Caki2 (cell line): Measurements from ENCODE around the gene FILIP1L. TPM values are rescaled to one million over a fixed set of nuclear protein-coding genes. Genes with fewer than 3 reads are reported as not detected.

ENCODE experiments used
- DNase-seq: peaks from one replicate; pipeline ENCODE4 v3.0.0-alpha.2; 2015; ENCODE audit warnings: low read depth
- in situ Hi-C: cut with HindIII; loops from 2 replicates; pipeline ENCODE4 v1.10.0; 2016; ENCODE audit warnings: low sequenced_read_pairs, low pct_unique_long_range_greater_than_20kb, mixed read lengths
- total RNA-seq: library from RNA; depleted of rRNA; stranded (reverse); fragments of >200 nt; shearing (Covaris generic); gene quantifications from 2 replicates; pipeline ENCODE4 v1.2.3, GENCODE V29; 2014; ENCODE audit warnings: low replicate concordance

FILIP1L gene
- total RNA-seq, 1 experiment from 2014 or later = not detected

DNA sequence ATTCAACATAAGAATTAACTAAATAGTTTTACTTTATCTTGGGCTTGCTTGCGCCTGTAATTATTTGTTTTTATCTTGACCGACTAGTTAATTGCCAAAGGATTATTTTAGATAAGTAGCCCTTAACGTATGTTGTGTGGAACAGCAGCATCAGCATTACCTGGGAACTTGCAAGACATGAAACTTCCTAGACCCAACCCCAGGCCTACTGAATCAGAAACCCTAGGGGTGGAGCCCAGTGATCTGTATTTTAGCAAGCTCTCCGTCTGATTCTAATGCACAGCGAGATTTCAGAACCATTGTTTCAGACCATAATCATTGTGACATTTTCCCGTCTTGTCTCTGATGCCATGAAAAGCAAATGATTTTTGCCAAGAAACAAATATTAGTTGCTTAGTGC lies 31.1 kb downstream of the FILIP1L start:
- DNase-seq = no peak
- in situ Hi-C loops = no loop called here

DNA sequence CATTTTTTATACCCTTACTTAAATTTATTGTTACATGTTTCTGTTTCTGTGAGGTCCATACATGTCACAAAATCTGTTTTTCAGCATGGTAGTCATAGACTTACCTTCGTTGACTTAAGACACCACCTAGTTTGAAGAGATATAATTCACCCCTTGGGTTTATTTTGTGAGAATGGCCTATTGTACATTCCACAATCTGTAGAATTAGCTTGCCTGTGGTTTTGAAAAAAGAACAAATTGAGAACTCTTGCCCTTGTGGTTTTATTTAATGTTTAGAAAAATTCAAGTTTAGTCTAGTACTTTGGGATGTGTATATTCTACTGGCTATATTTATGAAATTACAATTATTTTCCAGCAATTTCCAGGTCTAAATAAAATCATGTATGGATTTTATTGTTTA lies 31.6 kb downstream of the FILIP1L start:
- no peak for DNase-seq
- in situ Hi-C loops = no loop called here

DNA sequence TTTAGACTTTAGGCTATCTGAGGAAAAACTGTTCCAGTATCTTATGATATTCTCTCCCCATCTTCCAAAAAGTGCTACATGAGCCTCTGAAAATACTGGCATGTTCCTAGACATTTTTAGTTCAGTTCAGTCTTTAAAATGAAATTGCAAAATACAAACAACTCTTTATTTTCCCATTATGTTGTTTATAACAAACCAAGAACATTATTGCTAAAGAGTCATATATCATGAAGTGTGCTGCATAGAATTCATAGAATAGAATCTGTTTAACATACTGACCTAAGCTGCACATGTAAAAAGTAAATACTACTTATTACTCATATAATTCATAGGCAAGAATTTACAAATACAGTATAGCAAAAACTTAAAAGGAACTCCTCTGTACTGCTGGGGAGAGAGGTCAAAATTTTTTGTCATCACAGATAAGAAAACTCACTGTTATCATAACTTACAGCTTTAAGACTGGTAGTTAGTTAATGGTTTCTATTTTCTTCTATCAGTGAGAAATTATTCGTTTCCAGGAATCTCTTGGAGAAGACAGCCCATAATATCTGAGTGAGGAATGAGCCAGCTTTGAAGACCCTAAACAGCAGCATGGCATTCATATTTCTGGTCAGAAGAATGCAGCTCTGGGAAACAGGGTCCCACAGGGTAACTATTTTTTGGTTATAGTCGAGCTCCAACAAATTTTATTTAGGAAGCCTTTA lies 32.2 kb downstream of the FILIP1L start:
- in situ Hi-C loops = no loop called here
- DNase-seq = no peak

DNA sequence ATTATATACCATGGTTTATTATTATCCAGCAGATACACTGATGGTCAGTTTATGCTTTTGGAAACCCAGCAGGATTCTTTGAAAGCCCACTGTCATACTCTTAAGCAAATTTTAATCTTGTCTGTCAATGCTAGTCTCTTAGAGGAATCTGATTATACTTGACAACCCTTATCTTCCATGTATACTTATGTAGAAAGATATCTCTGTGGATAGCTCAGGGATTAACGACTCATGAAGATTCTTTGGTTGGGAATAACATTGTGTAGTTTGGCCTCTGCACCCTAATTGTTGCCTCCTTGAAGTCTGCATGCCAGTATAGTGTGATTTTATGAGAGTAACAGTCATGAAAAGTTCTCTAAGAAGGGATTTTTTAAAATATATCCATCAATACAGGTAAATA lies 33.0 kb downstream of the FILIP1L start:
- no peak for DNase-seq
- in situ Hi-C loops = no loop called here

DNA sequence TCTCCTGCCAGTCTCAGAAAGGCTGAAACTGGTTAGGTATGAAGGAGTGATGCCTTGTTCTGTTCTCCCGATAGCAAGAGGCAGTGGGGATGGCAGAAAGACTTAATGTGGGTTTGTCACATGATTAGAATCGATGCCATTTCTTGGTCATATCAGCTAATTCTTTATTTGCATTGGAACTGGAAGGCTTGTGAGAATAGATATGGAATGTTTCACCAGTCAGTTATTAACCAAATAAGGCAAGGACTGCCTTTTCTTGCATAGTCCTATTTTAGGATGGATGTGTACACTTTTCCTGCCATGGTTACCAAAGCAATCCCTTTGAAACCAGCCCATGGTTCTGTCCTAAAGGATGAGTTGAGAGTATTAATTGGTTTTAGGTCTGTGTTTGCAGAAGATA lies 33.7 kb downstream of the FILIP1L start:
- in situ Hi-C loops = no loop called here
- no peak for DNase-seq

DNA sequence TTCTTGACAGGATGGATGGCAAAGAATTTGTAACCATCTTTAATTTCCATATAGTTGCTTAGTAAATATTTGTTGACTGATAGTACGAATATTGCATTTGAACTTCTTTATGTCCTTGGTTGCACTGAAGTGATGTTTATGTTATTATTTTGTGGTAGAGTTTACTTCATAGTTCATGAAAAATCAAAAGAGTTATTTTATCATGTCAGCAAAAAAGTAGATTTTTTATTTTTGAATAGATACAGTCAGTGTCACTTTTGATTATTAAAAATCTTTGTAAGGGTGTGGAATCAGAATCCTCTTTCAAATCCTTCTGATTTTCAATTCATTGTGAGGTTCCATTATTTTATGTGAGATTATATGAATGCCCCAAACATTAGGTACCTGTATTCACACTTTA lies 35.0 kb downstream of the FILIP1L start:
- in situ Hi-C loops = no loop called here

DNA sequence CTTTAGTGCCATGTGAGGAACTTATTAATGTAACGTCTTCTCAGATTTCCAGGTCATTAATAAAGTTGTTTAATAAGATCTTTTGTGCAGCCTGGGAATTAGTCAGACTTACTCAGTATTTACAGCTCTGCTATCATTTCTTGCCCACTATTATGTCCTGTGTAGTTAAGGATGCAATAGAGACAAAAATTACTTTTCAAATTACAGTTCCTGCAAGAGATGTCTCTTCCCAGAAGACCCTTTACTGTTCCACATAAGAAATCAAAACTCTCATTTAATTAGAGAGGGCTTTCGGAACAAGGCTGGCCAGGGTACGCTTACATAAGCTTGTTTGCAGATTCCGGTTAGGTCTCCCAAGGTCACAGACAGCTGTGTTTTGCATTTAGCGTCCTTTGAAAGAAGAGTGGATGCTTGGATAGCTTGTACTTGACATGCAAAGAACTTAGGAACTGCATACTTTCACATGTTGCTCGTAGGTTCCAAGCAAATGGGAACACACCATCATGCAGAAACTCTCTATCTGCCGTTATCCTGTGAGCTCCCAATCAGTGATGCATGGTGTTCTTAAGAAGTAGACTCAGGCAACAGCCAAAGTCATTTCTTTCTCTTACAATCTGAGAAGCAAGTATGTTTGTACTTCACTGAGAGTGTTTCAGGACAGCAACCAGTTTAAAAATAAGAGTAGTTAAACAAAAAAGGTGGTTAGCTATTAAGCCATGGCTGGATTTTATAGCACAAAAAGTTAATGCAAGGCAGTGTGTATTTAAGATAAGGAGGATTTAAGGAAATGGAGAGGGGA lies 37.4 kb downstream of the FILIP1L start:
- no peak for DNase-seq
- in situ Hi-C loops = no loop called here

More for the DNA sequence above, 35.0 kb downstream of the FILIP1L start:
- no peak for DNase-seq

DNA sequence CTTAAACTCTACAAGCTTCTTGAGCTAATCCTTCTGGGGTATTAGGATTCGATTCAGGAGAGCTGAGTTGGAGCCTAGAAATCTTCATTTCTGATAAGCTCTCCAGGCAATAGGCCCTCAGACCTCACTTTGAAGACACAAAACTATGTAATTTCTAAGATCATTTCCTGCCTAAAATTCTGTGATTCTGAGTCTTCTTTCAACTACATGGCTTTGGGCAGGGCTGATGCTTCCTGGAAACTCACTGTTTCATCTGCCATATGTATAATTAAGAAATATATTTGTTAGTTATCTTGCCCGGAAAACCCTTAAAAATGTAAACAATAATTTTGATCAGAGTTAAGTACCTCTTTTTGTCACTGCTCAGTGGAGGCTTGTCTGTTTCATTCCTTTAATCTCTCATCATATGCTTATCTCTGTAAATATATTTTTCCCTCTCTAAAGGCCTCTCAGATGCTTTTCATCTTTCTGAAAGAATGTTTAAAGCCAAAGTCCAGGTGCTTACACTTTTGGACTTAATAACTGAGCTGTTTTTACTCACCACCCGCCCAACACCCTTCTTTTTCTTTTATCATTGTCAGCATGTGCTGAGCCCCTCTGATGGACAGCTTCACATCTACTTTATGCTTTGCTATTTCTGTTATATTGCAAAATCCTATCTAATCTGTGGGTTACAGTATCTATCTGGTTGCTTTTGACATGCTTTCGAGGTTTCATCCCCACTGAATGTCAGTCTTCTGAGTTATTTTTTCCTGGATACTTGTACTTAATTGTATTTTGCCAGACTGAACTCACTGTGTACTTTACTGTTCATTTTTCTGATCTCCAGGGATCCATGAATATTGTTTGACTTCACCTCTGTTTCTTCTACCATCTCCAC lies 38.2 kb downstream of the FILIP1L start:
- no peak for DNase-seq
- in situ Hi-C loops = no loop called here

DNA sequence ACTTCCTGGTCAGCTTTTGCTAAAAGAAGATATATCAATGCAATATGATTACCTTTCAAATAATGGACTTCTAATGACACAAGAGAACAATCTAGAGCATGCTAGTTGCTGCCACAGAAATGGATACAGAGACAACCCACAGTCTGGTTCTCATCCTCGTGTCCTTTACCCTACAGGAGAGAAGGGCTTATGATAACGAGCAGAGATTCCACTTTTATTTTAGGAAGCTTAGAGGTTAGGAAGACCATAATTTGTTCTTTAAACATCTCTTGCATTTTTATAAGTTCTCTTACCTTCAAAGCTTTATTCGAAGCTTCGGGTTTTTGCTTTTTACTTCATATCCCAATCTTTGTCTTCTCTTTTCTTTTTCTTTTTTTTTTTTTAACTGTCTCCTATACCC lies 39.1 kb downstream of the FILIP1L start:
- in situ Hi-C loops = no loop called here
- DNase-seq = no peak

DNA sequence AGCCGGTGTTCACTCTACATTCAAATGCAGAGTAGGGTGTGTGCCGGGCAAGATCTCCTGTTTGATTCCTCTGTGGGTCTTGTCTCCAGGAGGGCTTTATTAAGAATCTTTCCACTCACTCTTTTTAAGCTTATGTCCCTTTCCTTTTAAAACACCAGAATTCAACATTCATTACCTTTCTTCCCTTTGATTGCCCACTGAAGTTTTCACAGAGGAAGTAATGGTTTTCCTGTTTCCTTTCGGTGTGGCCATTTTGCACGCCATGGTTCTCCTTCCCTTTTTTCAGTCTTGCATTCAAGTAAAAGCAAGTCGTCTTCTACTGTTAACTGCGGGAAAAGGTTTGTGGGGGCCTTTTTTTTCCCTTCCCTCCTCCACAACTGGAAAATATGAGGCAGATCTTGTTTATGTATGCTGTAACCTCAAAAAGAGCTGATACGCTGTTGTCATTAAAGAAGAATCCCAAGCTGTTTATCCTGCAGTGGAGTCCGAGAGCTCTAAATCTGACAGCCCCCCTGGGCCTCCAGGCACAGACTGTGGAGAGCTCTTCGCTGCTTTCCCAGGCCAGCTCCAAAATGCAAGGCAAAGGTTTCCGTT lies 40.5 kb downstream of the FILIP1L start:
- in situ Hi-C loops = no loop called here
- DNase-seq = no peak

DNA sequence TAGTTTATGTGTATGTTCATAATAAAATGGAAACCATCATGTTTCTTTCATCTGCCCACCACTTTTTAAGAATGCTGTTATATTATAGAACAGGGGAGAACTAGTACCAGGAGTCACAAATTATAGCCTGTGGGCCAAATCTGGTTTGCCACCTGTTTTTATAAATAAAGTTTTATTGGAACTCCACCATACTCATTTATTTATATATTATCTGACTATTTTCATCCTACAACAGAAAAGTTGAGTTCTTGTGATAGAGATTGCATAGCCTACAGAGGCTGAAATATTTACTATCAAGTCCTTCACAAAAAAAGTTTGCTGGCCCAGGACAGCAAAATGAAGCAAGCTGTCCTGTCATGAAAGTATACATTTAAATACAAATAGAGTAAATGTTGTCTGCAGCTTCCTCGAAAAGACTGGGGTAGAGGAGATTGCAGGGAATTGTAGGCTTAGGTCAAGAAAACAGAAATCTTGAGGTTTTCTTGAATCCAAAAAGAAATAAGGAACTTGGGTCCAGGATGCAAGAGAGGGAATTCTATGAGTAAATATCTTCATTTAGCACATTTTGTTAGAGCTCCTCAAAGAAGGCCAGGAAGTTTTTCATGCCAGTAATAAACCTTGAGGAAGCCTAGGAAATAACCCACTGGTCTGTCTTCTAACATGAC lies 41.1 kb downstream of the FILIP1L start:
- DNase-seq = no peak
- in situ Hi-C loops = no loop called here

DNA sequence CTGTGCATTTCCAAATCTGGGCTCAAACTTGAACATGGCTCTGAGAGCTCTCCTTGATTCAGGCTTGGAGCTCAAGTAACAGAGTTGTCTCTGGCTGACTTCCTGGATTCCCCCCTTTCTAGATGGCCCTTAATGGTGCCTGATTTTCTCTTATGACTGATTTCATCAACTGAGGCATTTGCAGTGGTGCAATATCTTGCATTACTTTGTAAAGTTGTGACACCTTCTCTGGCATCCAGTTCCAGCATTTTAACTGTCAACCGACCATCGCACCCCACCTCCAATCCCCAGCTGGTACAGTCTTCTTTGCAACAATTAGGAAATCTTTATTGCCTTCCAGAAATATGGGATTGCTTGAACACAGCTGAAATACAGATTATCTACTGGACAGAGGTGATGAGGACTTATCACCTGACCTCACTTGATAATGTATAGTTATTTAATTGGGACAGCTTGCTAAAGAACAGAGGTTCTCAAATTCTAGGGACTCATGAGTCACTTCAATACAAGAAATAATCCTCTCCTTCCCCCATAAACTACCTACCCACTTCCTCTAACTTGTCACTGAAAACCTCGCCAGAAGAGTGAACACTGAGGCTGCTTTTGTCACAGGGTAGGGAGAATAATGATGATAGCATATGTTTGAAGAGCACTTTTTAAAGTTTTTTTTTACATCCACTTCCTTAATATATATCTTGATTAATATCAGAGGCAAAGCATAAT lies 41.8 kb downstream of the FILIP1L start:
- in situ Hi-C loops = no loop called here
- DNase-seq = no peak

DNA sequence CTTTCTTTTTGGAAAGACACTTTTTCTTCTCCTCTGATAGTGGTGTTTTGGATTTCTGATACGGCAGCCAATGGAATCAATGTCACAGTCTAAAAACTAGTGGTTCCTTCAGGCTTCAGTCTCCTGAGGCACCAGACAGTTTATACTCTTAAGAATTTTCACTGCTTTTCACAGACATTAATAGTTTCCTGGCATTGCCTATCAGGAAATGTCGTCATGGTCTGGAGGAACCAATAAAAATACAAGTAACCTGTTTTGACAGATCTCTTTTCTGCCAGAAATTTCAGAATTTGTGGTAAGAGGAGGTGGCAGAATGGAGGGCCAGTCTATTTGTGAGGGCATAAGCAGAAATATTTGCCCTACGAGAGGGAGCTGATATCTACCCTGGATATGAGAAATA lies 44.8 kb downstream of the FILIP1L start:
- no peak for DNase-seq
- in situ Hi-C loops = no loop called here

DNA sequence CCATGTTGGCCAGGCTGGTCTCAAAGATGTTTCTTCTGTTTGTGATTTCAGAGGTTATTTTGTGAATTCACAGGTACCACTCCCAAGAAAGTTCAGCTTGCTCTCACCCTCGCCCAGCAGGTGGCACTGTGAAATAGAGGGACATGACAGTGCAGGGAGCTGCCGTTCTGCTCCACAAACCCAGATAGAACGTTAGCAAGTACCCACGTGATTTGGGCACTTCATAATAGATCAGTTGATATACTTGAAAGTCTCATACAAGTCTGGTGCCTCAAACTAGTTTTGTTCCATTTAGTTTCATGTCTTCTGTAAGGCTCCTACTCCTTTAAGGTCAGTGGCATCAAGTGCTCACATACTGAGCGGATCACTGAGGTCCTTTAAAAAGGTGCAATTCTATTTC lies 45.5 kb downstream of the FILIP1L start:
- DNase-seq = no peak
- in situ Hi-C loops = no loop called here

DNA sequence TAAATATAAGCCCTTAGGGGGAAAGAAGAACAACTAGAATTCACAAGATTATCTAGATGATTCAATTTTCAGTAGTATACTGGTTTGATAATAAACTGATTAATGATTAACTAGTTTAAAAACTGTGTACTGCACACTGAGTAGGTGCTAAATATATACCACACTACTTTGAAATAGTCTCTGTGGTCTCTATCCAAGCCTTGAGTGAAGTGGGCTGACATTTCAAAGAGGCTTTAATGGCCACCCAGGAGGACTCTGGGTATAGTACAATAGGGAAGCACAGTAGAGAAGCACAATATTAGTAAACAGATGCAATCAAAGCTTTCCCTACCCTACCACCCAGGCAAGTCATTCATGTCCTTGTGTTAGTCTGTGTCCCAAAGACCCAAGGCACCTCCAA lies 46.7 kb downstream of the FILIP1L start:
- in situ Hi-C loops = no loop called here
- DNase-seq = no peak

DNA sequence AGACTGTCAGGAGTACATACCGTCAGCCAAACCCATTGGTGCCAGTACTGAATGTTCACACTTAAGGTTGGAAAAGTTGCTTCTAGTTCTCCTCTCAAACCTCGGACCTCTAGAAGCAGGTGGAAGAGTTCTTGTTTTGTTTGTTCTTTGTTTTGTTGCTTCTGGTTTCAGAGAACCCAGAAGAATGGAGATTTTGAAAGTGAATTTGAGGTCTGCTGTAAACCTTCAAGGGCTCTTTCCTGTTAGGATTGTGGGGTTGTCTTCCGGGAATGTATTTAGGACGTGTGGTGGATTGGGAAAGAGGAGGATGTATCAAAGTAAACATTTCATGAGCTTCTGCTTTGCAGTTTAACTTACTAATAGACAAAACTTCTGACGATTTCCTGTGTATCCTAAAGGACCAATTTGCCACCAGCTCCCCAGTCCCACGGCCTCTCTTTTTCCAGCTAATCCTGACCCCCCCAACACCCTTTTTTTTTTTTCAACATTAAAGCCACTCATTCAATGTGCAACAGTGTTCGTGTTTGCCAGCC lies 50.3 kb downstream of the FILIP1L start:
- no peak for DNase-seq
- in situ Hi-C loops = no loop called here

DNA sequence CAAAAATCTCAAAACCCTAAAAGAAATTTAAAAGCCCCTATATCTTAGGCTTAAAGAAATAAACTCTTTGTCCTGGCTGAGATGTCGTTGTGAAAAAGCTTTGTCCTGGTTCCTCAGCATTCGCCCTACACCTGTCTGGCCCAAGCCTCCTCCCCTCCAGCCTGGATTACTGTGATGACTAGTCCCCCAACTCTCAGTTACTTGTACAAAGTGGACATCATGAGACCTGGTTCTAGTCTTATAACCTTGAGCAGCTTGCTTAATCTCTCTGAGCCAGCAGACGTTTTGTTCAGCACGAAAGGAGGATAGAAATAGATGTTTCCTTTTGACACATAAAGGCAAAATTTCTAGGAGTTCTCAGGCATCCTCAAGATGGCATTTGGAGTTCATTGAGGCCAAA lies 51.6 kb downstream of the FILIP1L start:
- no peak for DNase-seq
- in situ Hi-C loops = no loop called here
